CD14-positive monocyte (primary cell): ENCODE data around the gene FHL3. TPM values are rescaled to one million over a fixed set of nuclear protein-coding genes. Genes with fewer than 3 reads are reported as not detected.

ENCODE experiments used
- DNase-seq, 3 donors: peaks; one replicate each; pipeline ENCODE4 v3.0.0-alpha.2; 2011 to 2022
- H2AFZ ChIP-seq: 2 replicates; pipeline ENCODE4 v1.6.0; 2012; ENCODE audit warnings: mild to moderate bottlenecking, low read depth, low read length, inconsistent platforms; ENCODE audit not compliant: insufficient read depth, poor library complexity, severe bottlenecking
- H3K27ac ChIP-seq, 2 donors: 1 replicate in 1 of 2; 2 replicates in 1 of 2; pipeline ENCODE4 v1.5.1; 2012 to 2013; ENCODE audit warnings: low read length in 2 of 2, control low read depth in 1 of 2, inconsistent platforms in 1 of 2, low read depth in 1 of 2, mild to moderate bottlenecking in 1 of 2
- H3K27me3 ChIP-seq, 2 donors: one replicate each; pipeline versions ENCODE4 v1.6.0 to v1.6.1; 2011 to 2013; ENCODE audit warnings: low read length in 2 of 2; ENCODE audit not compliant: control insufficient read depth in 2 of 2, insufficient read depth in 2 of 2
- H3K36me3 ChIP-seq, 2 donors: replicated peaks in 1 of 2; 1 replicate in 1 of 2; 2 replicates in 1 of 2; pipeline versions ENCODE4 v1.5.1 to v1.6.1; 2012 to 2013; ENCODE audit warnings: low read length in 2 of 2, control low read depth in 1 of 2, inconsistent platforms in 1 of 2, mild to moderate bottlenecking in 1 of 2; ENCODE audit not compliant: insufficient read depth in 2 of 2, control insufficient read depth in 1 of 2
- H3K4me1 ChIP-seq, 2 donors: 1 replicate in 1 of 2; 2 replicates in 1 of 2; pipeline versions ENCODE4 v1.5.1 to v1.6.1; 2012 to 2013; ENCODE audit warnings: low read length in 2 of 2, control low read depth in 1 of 2, inconsistent platforms in 1 of 2, mild to moderate bottlenecking in 1 of 2, moderate library complexity in 1 of 2; ENCODE audit not compliant: insufficient read depth in 2 of 2, control insufficient read depth in 1 of 2
- H3K4me2 ChIP-seq: replicated peaks from 2 replicates; pipeline ENCODE3; 2012; ENCODE audit warnings: low read length, moderate library complexity, mild to moderate bottlenecking; ENCODE audit not compliant: poor library complexity, severe bottlenecking; ENCODE audit errors: extremely low read depth
- H3K4me3 ChIP-seq, 3 experiments: fragments of 200-600 bp in 1 of 3; sonication (generic) in 1 of 3; replicated peaks in 1 of 3; 1 replicate in 2 of 3; 2 replicates in 1 of 3; pipeline ENCODE4 v1.5.1; 2011 to 2013; ENCODE audit warnings: low read length in 3 of 3, mild to moderate bottlenecking in 3 of 3, control low read depth in 2 of 3, low read depth in 2 of 3, inconsistent platforms in 1 of 3, moderate library complexity in 1 of 3
- H3K79me2 ChIP-seq: 2 replicates; pipeline ENCODE4 v1.6.0; 2012; ENCODE audit warnings: mild to moderate bottlenecking, control low read depth, inconsistent platforms, low read length, moderate library complexity; ENCODE audit not compliant: insufficient read depth
- H3K9ac ChIP-seq: 2 replicates; pipeline ENCODE4 v1.6.0; 2017; ENCODE audit warnings: low read length, mild to moderate bottlenecking; ENCODE audit not compliant: insufficient read depth, poor library complexity, severe bottlenecking
- H3K9me3 ChIP-seq, 2 donors: replicated peaks in 1 of 2; 1 replicate in 1 of 2; 2 replicates in 1 of 2; pipeline versions ENCODE4 v1.5.1 to v1.6.1; 2012 to 2013; ENCODE audit warnings: low read length in 2 of 2, control low read depth in 1 of 2; ENCODE audit not compliant: control insufficient read depth in 1 of 2, insufficient read depth in 1 of 2
- H4K20me1 ChIP-seq: 2 replicates; pipeline ENCODE4 v1.6.0; 2012; ENCODE audit warnings: mild to moderate bottlenecking, low read length, control low read depth, moderate library complexity; ENCODE audit not compliant: insufficient read depth
- H3K27ac Mint-ChIP-seq, 7 donors: one replicate each; pipeline ENCODE4 v1.8.0; 2020; ENCODE audit warnings: mild to moderate bottlenecking in 7 of 7, mixed read lengths in 7 of 7, moderate library complexity in 6 of 7, inconsistent platforms in 2 of 7
- H3K27me3 Mint-ChIP-seq, 3 donors: one replicate each; pipeline ENCODE4 v1.8.0; 2021 to 2022; ENCODE audit warnings: low read depth in 3 of 3, mild to moderate bottlenecking in 3 of 3, mixed read lengths in 3 of 3, moderate library complexity in 3 of 3, inconsistent platforms in 1 of 3
- H3K36me3 Mint-ChIP-seq, 2 donors: one replicate each; pipeline ENCODE4 v1.8.0; 2020; ENCODE audit warnings: mixed read lengths in 2 of 2, inconsistent platforms in 1 of 2, mild to moderate bottlenecking in 1 of 2
- H3K4me1 Mint-ChIP-seq: one replicate; pipeline ENCODE4 v1.8.0; 2020; ENCODE audit warnings: mild to moderate bottlenecking, mixed read lengths
- H3K4me3 Mint-ChIP-seq, 2 donors: one replicate each; pipeline ENCODE4 v1.8.0; 2020; ENCODE audit warnings: mild to moderate bottlenecking in 2 of 2, mixed read lengths in 2 of 2, moderate library complexity in 1 of 2
- H3K9me3 Mint-ChIP-seq, 7 donors: one replicate each; pipeline ENCODE4 v1.8.0; 2020 to 2022; ENCODE audit warnings: mixed read lengths in 7 of 7, mild to moderate bottlenecking in 6 of 7, moderate library complexity in 6 of 7, inconsistent platforms in 2 of 7
- WGBS: methylation state at CpG from one replicate; pipeline ENCODE4 v1.1.5; 2013; ENCODE audit warnings: missing lambda C conversion rate; ENCODE audit not compliant: insufficient coverage; 5-methylcytosine and 5-hydroxymethylcytosine counted together
- intact Hi-C, 2 donors: fragments of 100-400 bp; cut with micrococcal nuclease; formaldehyde crosslinking; loops; one replicate each; pipeline versions ENCODE4 v1.15.0 to v1.15.1; 2023
- polyA plus RNA-seq, 3 donors: library from polyadenylated mRNA; depleted of rRNA in 1 of 3; unstranded in 2 of 3; stranded (reverse) in 1 of 3; fragments of 300-500 nt in 2 of 3; fragments of >200 nt in 1 of 3; fragmentation: Illumina TruSeq in 2 of 3; gene quantifications; 1 replicate in 2 of 3; 2 replicates in 1 of 3; pipeline ENCODE4 v1.2.3, GENCODE V29; 2012 to 2021
- TF ChIP-seq, protein P1 (sequence below): fragments of 200-600 bp; IDR thresholded peaks from one replicate; pipeline ENCODE4 v1.8.0; 2022; ENCODE audit warnings: antibody characterized with exemption, mild to moderate bottlenecking

The FHL3 gene
- polyA plus RNA-seq, 3 donors, result 24.7 to 32.3 (median 26.1) TPM

DNA sequence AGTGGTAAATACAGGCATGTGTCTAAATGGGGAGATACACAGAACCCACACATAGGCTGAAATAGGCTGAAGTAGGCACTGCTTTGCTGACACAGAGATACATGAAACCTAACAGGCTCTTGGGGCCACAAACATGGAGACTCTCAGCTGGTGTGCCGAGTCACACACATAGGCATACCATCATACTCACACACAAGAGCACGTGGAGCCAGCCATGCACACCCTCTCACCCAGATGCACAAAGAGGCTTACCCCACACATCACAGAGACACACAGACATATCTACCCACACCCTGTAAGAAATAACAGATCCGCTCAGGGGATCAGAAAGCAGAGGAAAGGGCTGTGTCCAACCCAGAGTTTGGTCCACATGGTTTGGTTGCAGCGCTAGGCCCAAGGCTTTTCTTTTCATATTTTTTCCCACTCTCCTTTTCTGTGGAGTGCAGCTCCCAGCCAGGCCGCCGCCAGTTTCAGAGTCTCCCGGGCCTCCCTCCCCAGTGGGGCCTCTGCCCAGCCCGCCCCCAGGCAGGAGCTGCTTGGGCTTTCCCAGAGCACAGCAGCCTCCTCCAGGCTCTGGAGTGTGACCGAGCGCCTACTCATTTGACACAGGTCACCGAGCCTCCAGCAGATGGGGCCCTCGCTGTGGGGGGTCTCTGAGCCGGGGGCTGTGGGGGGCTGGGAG is 45.2 kb upstream of the FHL3 start:
- Mint-ChIP-seq H3K27ac (no peak overlapping the region), H3K27me3 (peaks cover 34 to 59% (median 37%) of the 10 kb centered on the region in 3 donors), H3K4me3 (no peak overlapping the region), H3K9me3 (peaks cover 0 to 9% (median 3%) of the 10 kb centered on the region in 7 donors), H3K4me1 (peaks cover 9% of the 10 kb centered on the region), H3K36me3 (peaks cover 0 to 3% of the 10 kb centered on the region in 2 donors)
- no peak overlapping the region for H3K4me3 ChIP-seq
- no peak overlapping the region for H3K9ac ChIP-seq
- H4K20me1 ChIP-seq, result no peaks in the 10 kb centered on the region
- peaks cover 21 to 45% of the 10 kb centered on the region in 2 donors for H3K27me3 ChIP-seq
- TF ChIP-seq, protein P1, sequence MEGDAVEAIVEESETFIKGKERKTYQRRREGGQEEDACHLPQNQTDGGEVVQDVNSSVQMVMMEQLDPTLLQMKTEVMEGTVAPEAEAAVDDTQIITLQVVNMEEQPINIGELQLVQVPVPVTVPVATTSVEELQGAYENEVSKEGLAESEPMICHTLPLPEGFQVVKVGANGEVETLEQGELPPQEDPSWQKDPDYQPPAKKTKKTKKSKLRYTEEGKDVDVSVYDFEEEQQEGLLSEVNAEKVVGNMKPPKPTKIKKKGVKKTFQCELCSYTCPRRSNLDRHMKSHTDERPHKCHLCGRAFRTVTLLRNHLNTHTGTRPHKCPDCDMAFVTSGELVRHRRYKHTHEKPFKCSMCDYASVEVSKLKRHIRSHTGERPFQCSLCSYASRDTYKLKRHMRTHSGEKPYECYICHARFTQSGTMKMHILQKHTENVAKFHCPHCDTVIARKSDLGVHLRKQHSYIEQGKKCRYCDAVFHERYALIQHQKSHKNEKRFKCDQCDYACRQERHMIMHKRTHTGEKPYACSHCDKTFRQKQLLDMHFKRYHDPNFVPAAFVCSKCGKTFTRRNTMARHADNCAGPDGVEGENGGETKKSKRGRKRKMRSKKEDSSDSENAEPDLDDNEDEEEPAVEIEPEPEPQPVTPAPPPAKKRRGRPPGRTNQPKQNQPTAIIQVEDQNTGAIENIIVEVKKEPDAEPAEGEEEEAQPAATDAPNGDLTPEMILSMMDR, result no peak
- no peaks in the 10 kb centered on the region for H3K36me3 ChIP-seq
- no peak overlapping the region for H3K4me2 ChIP-seq
- H3K79me2 ChIP-seq, result no peaks in the 10 kb centered on the region
- no peaks in the 10 kb centered on the region for H3K9me3 ChIP-seq
- H3K4me1 ChIP-seq, result peaks cover 2 to 14% of the 10 kb centered on the region in 2 donors
- intact Hi-C loops, result no loop called here
- H2AFZ ChIP-seq, result no peak overlapping the region
- H3K27ac ChIP-seq, result no peak overlapping the region
- no peak for DNase-seq
- 90% methylated on average over 8 of the region's 13 CpGs for WGBS

DNA sequence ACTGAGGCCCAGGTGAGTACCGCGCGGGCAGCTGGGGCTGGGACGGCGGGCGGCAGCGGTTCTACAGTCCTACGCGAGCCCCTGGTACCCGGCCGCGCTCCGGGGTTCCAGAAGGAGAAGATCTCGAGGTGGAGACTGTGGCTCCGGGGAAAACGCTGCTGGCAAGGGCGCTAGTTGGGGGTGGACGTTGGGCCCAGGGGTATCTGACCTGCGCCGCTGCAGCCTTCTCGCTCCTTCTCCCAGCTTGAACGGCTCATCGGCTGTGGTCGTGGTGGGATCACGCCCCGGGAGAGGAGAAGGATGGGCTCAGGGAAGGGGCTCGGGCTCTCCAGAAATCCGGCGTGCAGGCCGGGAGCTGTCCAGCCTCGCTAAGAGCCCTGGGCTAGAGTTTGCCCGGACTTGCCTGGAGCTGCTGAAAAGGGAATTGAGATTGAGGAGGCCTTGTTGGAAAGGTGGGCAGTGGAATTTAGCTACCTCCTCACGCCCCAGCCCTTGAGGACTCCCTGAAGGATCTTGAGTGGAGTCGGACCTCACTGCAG is 42.4 kb upstream of the FHL3 start:
- Mint-ChIP-seq H3K4me3 (peak overlapping the region; percentile 72 to 89), H3K36me3 (peaks cover 0 to 3% of the 10 kb centered on the region in 2 donors), H3K9me3 (peaks cover 0 to 21% (median 3%) of the 10 kb centered on the region in 7 donors), H3K27me3 (peaks cover 54 to 73% (median 55%) of the 10 kb centered on the region in 3 donors), H3K4me1 (peaks cover 14% of the 10 kb centered on the region), H3K27ac (no peak overlapping the region)
- Histone ChIP-seq H3K4me3 (peak overlapping the region in 1 of 3 experiments; percentile 70), H3K79me2 (no peaks in the 10 kb centered on the region), H3K36me3 (no peaks in the 10 kb centered on the region), H3K9me3 (no peaks in the 10 kb centered on the region), H2AFZ (peak overlapping the region; percentile 59), H3K4me1 (peaks cover 9 to 22% of the 10 kb centered on the region in 2 donors), H3K27me3 (peaks cover 43 to 66% of the 10 kb centered on the region in 2 donors), H3K27ac (no peak overlapping the region), H4K20me1 (no peaks in the 10 kb centered on the region), H3K9ac (no peak overlapping the region), H3K4me2 (peak overlapping the region; percentile 83)
- TF ChIP-seq, protein P1, result no peak
- no peak for DNase-seq
- 15% methylated on average over 20 of the region's 34 CpGs for WGBS
- intact Hi-C loops, result loop anchor here in 1 of 2 donors (10.0 kb wide), 1 partner anchor 787 kb away; no protein-coding TSS in a partner anchor
